GM23248 (cell line): ENCODE measurements around the gene CHRNE.

Source experiments
- EZH2 ChIP-seq: fragments of 200-600 bp; sonication (generic); IDR thresholded peaks from 2 replicates; pipeline ENCODE4 v1.6.1; 2018; ENCODE audit warnings: antibody characterized with exemption, mild to moderate bottlenecking; ENCODE audit not compliant: insufficient read depth, poor library complexity, severe bottlenecking
- EZH2phosphoT487 ChIP-seq: fragments of 200-600 bp; sonication (generic); IDR thresholded peaks from 2 replicates; pipeline ENCODE4 v1.6.1; 2018; ENCODE audit warnings: antibody characterized with exemption, moderate library complexity, mild to moderate bottlenecking, low read depth; ENCODE audit not compliant: insufficient read depth

- TF ChIP-seq EZH2phosphoT487 (no peak), EZH2 (no peak)
Measured at GRCh38 chr17:4895657-4896331, 7.1 kb downstream of the CHRNE start.
